NCI-H1694 treated with DMSO at 0.1 percent for 48 hours (cell line): ENCODE data around the gene GUCA2A.

Experiments
- DNase-seq: peaks from one replicate; lab custom pipeline; 2025; lab: John Stamatoyannopoulos, UW

The GUCA2A gene

DNA sequence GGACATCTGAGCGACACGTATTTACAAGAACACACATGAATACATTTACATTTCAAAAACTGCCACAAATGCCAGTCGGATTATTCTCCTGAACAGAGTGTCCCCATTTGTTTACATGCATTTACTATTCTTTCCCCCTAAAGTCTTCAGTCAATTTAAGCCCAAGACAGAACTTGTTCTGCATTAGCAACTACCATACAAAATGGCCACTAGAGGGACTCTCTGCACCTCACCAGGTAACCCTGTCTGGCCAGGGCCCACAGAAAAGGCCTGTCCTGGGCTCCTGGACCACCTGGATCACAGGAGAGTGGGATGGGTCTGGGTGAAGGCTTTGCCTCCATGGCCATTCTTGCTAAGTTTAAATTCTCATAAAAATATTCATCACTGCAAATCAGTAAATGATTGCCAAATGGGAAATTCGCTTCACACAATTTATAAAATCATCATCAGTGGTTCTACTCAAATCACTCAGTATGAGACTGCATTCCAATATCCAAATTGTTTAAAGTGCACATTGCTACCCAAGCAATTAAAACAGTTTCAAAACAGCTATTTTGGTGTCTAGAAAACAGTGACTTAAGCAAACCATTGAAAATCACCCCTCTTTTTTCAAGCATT lies 12.5 kb upstream of the GUCA2A start:
- peak; percentile 54 for DNase-seq

DNA sequence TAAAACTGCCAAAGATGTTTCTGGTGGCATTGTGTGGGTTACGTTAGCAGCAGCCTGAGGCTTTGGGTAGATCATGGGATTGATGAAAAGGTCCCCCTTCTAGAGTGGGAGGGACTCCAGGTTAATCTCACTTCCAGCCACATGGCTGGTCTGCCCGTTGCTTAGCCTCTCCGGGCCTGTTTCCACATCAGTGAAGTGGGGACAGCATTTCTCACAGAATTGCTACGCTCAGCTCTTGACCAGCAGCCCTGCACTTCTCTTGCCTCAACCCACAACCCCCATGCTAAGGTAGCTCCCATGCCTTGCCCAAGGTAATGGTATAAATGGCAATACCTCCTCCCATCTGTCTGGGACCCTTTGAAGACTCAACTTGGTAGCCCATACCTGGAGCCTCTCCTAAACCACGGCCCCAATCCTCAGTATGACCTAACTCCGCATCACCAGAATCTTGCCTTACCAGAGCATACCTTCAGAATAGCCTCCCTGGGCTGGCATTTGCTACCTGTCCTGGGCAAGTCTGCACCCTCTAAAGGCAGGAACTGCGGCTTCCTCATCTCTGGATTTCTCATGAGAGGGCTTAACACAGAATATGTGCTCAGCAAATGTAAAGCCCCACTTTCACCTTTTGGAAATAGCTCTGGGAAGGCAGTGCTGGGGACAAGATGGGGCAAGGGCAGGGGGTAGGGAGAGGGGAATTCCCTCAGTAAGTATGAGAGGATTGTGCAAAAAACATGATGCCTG lies 10.9 kb upstream of the GUCA2A start:
- no peak for DNase-seq

DNA sequence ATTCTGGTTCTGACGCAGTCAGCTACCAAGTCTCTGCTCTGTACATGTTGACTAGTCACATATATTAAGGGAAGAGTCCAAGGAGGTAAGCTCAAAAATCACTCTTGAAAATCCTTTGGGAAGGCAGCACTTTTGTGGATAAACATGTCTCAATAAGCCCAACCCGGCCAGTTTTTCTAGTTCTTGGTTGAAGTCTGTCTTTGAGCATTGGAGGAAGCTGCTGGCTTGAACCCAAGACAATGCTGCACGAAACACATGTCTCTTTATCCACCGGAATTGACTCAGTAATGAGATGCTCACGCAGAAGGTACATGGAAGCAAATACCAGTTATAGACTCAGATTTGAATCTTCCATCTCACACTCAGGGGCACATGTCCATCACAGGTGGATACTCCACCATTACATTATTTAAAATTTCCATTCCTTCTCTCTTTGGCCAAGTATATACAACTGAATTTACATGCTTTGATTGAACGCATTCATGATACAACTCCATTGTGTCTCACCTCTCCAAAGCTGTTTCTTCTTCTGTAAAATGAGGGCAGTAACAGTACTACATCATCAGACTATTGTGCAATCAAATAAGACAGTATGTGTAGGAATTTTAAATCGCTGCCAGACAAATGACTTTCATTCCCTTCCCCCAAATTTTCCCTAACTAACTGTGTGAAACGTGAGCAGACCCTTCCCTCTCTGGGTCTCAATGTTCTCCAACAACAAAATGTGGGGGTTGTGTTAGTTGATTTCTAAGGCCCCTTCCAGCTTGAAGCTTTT lies 9.6 kb upstream of the GUCA2A start:
- DNase-seq = no peak

DNA sequence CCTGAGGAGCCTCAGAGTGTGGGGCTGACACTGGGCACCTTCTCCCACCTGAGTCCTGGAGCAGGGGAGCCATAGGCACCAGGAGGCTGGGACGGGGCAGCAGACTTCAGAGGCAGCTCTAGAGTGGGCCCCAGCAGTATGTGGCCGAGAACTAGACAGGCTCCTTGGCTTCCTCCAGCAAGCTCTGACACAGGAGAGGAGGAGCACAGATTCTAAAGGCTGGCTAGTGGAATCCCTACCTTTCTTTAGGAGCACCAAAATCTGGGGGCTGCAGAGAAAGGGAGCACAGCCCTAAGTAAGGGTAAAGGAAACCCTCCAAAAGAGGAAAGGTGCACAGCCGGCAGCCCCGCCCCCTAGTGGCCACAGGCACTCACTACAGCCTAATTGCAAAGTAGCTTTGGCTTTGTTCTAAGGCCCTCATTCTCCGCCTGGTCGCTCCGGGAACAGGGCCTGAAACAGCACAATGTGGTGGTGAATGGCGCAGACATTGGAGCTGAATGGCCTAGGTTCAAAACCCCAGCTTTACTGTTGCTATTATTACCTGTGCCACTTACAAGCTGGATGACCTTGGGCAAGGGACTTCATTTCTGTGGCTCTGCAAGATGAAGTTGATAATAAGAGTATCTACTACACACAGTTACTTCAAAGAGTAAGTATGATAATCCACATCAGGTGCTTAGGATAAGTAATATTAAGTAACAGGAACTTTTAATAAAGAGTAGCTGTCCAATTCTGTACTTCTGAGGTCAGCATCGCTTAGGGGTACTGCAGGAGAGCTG lies 8.8 kb upstream of the GUCA2A start:
- peak; percentile 49 for DNase-seq

DNA sequence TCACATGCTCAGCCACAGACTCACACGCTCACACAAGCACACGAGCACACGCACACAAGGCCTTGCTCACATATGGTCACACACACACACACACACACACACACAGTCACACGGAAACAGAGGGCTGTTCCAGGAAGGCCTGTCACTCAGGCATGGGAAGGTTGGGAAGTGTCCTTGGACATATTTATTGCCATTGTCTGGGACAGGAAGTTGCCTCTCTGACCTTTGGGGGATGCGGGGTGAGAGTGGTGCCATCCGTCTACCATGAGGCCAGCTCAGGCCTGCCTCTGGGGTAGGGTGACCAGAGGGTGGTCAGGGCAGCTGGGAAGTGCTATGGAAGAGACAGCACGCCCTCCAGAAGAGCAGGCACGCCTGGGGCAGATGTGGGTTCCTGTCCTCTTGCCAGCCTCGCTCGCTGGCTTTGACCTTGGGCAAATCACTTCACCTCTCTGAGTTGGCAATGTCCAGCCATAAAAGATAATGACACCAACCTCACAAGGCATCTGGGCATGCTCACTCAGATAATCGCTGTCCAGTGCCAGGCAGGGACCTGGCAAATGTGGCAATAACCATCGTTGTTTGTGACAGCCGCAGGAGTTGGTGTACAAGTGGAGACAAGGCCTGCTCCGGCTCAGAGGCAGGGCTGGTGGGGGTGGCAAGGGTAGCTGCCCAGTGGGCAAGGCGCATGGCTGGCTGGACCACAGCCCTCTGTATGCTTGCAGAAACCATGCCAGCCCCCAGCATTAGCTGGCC lies 8.0 kb upstream of the GUCA2A start:
- DNase-seq = no peak

DNA sequence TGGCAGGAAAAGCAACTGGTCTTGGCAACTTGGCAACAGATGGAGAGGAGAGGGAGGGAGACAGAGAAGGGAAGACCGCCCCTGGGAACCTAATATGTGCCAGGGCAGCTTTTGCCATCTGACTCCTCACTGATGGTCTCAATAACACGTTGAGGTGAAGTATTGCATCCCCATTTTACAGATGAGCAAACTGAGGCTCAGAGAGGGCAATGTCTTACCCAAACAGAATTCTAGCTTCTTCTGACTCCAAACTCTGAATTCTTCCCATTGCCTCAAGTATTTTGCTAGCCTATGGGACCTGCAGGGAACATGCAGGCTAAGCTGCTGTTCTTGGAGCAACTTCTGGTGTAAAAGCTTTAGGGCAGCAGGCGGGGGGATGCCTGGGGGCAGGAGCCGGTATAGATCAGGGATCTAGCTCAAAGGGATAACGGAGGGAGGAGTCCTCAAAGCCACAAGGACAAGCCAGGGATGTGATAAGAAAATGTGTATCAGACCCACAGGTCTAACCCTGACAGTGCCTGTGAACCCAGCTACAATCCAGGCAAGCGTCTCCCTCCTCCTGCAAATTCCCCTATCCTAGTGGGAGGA lies 7.2 kb upstream of the GUCA2A start:
- no peak for DNase-seq

DNA sequence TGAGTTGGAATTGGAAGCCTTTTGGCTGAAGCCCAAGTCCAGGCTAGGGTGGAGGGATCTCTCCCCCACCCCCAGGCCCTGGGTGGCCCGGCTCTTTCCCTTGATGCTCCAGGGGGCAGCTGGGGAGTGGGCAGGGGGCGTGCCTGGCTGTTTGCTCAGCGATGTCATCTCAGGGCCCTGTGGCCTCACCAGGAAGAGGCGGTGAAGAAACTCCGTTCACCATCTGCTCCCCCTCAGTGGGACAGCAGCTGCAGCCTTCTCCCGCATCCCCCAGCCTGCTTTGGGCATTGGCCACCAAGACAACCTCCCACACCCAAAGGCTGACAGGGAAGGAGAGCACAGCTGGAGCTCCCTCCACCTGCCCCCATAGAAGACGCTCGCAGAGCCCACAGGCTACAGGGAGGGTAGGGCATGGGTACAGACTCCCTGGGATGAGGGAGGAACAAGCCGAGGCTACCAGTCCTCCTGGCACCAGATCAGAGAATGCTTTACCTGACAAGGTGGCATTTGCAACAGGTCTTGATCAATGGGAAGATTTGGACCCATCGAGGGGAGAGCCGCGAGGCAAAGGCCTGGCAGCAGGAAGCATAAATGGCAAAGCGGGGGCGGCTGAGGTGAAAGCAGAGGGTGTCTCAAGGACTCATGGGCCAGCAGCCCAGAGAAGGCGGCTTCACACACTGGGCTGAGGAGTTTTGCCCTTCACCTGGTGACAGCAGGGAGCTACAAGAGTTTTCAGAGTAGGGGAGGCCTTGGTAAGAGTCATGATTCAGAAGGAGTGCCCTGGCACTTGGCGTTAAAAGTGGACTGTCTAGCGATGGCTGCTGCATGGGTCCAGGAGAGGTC lies 6.5 kb upstream of the GUCA2A start:
- peak; percentile 12 for DNase-seq

GRCh38 chr1:42168763-42169162 lies 4.2 kb upstream of the GUCA2A start:
- no peak for DNase-seq

DNA sequence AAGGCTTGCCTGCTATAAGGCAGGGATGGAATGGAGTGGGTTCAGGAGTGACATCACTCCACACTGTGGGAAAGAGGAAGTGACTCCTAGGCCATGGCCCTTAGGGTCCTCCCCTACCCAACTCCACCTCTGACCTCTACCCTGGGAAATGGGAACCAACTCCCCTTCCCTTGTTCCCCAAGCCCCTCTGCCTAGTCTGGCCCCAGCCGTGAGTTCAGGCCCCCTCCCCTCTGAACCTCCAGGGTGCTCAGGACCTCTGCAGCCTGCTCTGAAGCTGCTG lies 3.8 kb upstream of the GUCA2A start:
- DNase-seq = no peak

- DNase-seq = no peak
Measured at GRCh38 chr1:42167611-42168390, 3.3 kb upstream of the GUCA2A start.

DNA sequence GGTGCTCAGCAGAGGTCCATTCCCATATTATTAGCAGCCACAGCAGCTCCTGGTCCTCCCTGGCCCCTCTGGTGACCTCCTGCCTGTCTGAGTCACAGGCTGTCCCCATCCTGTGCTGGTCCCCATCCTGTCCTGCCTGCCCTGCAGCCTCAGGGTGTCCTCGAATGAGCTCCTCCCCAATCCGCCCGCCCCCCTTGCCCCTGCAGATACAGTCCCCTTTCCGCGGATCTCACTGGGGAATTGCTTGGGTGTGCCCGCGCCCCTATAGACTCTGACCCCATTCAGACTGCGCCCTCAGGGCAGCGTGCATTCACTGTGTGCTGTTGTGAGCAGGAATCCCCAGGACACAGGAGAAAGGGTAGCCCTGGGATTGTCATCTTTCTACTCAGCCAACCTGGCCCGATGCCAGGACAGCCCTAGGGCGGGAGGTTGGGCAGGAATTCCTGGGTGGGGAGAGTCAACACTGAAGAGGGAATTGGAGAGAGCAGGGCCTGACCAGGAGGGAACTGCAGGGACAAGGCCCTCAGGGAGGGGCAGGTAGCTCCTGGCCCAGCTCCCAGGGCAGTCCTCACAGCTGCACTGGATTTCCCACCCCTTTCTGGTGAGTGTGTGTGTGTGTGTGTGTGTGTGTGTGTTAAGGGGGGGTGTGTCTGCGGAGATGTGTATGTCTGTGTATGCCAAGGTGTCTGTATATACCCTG lies 1.1 kb upstream of the GUCA2A start:
- DNase-seq = no peak

DNA sequence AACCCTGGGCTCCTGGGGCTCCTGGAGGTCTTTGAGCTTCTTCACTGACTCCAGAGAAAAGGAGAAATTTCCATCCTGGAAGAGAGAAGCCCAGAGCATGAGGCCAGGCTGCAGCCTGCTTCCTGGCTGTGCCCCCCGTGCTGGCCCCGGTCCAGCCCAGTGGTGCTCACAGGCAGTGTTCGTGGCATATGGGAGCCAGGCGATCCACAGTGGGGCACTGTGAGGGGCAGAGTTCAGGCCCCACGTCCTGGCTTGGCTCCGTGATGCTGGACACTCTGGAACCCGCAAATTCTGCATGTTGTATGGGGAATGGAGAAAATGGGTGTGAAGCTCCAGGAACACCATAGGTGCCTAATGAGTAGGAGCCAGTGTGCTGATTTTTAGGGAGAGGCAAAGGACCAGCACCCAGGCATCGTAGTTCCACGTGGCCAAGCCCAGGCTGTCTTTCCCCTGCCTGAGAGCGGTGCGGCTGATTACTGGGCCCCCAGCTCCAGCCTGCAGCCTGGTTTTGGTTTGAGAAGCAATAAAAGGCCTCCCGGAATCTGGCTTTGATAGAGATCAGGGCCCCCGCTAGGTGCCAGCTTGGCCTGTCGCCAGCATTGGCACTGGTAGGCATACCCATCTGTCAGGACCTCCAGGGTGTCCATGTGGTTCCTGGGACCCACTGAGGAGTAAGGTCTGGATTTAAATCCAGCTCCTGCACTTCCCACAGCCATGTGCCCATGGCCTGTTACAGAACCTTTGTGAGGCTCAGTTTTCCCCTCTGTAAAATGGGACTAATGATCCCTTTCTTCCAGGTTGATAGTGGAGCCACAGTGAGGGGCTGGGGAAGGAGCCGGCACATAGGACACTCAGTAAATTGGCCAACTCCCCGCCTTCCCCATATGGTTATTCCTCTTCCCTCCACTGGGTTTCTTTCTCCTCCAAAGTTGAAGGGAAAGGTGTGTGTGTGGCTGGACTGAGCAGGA lies 725 bp downstream of the GUCA2A start:
- peak; percentile 12 for DNase-seq

GRCh38 chr1:42163114-42163513 lies 1.4 kb downstream of the GUCA2A start:
- DNase-seq = no peak

DNA sequence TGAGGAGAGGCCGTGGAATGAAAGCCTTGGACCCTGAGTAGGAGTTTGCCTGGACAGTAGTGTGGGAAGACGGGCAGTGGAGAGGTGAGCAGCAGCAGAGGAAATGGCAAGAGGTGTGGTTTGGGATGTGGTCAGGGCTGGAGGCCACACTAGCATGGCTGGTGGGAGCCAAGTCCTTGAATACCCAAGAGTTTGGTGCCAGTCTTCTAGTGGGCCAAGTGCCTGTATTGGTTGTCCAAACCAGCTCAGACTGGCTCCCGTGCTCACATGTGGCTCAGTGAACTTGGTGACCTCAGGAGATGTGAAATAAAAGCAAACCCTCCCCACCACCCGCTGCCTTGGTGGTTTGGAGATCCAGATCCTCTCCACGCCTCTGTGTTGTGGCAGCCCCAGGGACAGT lies 2.4 kb downstream of the GUCA2A start:
- no peak for DNase-seq

DNA sequence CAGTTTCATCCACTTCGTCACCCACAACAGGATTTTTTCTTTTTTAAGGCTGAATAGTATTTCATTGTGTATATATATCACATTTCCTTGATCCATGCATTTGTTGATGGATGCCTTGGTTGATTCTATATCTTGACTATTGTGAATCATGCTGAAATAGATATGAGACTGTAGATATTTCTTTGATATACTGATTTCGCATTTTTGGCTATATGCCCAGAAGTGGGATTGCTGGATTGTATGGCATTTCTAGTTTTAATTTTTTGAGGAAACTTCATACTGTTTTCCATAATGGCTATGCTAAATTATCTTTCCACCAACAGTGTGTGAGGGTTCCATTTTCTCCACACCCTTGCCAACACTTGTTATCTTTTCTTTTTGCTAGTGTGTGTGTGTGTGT lies 6.4 kb downstream of the GUCA2A start:
- no peak for DNase-seq

DNA sequence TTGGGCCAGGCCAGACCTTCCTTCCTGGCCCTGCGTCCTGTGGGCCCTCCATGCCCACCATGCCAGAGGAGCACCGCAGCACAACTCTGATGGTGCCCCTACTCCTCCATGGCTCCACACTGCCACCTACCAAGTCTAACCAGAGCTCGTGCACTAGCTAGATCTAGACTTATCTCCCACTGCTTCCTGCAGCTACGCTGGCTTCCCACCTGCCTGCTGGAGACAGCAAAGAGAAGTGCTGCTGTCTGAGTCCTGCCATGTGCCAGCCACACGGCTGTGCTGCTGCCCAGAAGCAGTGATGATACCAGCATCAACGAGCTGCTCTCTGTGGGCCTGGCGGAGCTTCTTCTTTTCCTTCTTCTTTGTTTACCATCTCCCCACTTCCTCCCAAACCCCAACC lies 6.9 kb downstream of the GUCA2A start:
- DNase-seq = no peak

- no peak for DNase-seq
Measured at GRCh38 chr1:42155362-42155761, 9.2 kb downstream of the GUCA2A start.

DNA sequence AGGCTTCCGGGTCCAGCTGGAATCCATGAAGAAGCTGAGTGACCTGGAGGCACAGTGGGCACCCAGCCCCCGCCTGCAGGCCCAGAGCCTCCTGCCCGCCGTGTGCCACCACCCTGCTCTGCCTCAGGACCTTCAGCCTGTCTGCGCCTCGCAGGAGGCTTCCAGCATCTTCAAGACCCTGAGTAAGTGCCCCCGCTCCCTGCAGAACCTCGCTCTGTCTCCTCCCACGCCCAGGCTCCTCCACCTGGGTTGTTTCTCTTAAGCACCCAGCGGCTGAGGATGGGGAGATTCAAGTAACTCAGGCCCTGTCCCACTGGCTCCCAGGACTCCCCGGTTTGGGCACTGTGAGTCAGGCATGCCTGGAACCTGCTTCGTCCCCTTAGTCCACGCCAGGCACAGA lies 9.9 kb downstream of the GUCA2A start:
- no peak for DNase-seq
